NCI-H146 (cell line): ENCODE results near the gene CR1L.
"Not testable (repeated sequence)": the region's sequence is repeated elsewhere in the genome, so short reads cannot be mapped to it uniquely, and the experiment has no call there.

Experiments
- DNase-seq: peaks from one replicate; lab custom pipeline; 2025; lab: John Stamatoyannopoulos, UW

CR1L gene

GRCh38 chr1:207682872-207683434, 38.0 kb downstream of the CR1L start:
- not testable (repeated sequence) for DNase-seq

DNA sequence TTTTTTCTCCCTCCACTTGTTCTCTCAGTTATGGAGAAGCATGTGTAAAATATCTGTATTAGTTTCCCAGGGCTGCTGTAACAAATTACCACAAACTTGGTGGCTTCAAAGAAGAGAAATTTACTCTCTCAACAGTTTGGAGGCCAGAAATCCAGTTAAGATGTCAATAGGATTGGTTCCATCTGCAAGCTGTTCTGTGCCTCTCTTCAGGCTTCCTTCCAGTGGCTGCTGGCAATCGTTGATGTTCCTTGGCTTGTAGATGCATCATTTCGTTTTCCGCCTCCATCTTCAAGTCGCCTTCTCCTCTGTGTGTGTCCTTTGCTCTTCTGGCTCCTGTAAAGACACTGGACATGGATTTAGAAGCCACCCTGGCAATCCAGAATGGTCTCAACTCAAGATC, 45.6 kb downstream of the CR1L start:
- DNase-seq = not testable (repeated sequence)

DNA sequence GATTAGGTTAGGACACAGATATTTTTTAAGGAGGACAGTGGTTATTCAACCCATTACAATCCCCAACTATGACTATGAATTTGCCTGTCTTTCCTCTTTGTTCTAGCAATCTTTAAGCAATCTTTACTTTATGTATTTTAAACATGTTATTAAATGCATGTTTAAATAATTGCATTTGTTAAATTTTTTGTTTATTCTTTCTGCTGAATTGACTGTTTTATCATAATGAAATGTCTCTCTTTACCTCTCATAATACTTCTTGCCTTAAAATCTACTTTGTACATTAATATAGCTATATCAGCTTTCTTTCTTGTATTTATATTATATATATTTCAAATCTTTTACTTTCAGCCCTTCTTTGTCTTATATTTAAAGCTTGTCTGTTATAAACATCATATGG, 46.1 kb downstream of the CR1L start:
- DNase-seq = no peak

- no peak for DNase-seq
Observed at GRCh38 chr1:207691841-207692240, 46.9 kb downstream of the CR1L start.

DNA sequence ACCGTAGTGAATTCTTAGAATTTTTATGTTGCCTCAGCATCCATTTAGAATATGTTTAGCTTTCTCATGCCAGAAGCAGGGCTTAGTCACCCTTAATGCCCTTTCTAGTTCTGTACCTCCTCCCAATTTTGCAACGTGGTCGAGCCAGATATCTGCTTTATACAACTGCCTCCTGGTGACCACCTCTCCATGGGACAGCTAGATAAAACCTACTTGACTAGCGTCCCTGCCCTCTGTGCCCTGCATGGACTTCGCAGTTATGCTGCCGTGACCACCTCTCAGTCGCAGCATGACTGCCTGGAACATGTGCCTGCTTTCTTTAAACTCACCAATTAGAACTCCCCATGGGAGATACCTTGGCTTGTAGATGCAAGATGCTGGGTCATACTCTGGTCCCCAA, 47.4 kb downstream of the CR1L start:
- DNase-seq = not testable (repeated sequence)

- no peak for DNase-seq
Observed at GRCh38 chr1:207695891-207696290, 51.0 kb downstream of the CR1L start.

- DNase-seq = peak; percentile 43
Observed at GRCh38 chr1:207698822-207699483, 54.0 kb downstream of the CR1L start.

GRCh38 chr1:207702317-207702716, 57.4 kb downstream of the CR1L start:
- DNase-seq = no peak

DNA sequence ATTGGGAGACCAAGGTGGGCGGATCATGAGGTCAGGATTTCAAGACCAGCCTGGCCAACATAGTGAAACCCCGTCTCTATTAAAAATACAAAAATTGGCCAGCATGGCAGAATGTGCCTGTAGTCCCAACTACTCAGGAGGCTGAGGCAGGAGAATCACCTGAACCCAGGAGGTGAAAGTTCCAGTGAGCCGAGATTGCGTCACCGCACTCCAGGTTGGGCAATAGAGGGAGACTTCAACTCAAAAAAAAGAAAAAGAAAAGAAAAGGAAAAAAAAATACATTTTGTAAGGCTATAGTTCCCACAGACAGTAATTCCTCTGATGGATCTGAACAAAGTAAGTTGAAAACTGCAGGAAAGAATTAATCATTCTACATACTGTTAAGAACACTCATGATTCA, 58.8 kb downstream of the CR1L start:
- DNase-seq = no peak

GRCh38 chr1:207708004-207708403, 63.1 kb downstream of the CR1L start:
- DNase-seq = not testable (repeated sequence)

- DNase-seq = no peak
Observed at GRCh38 chr1:207711285-207711684, 66.4 kb downstream of the CR1L start.

GRCh38 chr1:207712701-207713100, 67.8 kb downstream of the CR1L start:
- DNase-seq = not testable (repeated sequence)

GRCh38 chr1:207713529-207713928, 68.6 kb downstream of the CR1L start:
- no peak for DNase-seq

DNA sequence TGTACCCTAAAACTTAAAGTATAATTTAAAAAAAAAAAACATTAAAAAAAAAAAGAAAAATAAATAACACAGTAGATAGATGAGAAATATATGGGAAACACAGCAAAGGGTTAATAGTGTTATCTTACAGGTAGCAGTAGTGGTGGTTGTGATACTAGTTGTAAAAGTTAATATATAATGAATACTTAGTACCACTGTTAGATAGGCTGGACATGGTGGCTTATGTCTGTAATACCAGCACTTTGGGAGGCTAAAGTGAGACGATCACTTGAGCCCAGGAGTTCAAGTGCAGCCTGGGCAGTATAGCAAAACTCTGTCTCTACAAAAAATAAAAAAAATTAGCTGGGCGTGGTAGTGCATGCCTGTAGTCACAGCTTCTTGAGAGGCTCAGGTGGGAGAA, 74.3 kb downstream of the CR1L start:
- DNase-seq = no peak

DNA sequence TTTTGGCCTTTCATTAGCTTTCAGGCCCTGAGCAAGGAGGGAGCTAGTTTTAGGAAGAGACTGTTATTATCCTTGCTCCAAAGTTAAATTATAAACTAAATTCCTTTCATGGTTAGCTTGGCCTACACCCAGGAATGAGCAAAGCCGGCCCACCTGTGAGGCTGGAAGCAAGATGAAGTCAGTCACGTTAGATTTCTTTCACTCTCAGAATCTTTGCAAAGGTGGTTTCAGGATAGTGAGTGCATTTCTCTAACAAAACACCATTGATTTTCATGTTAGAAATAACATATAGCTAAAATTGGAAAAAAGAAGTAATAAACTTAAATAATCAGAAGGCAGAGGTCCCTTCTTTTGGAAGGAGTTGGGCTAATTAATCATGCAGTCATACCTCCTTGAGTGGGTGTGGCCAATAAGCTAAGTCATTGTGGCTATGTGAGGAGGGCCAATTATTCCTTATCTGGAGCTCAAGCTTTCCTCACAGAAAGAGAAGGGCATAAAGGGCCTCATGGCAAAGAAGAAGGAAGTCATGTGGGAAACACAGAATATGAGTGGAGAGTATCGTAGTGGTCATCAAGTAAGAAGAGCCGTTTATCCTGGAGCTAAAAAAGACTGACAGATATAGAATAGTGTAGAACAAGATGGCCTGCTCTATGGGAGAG, 83.4 kb downstream of the CR1L start:
- DNase-seq = not testable (repeated sequence)

DNA sequence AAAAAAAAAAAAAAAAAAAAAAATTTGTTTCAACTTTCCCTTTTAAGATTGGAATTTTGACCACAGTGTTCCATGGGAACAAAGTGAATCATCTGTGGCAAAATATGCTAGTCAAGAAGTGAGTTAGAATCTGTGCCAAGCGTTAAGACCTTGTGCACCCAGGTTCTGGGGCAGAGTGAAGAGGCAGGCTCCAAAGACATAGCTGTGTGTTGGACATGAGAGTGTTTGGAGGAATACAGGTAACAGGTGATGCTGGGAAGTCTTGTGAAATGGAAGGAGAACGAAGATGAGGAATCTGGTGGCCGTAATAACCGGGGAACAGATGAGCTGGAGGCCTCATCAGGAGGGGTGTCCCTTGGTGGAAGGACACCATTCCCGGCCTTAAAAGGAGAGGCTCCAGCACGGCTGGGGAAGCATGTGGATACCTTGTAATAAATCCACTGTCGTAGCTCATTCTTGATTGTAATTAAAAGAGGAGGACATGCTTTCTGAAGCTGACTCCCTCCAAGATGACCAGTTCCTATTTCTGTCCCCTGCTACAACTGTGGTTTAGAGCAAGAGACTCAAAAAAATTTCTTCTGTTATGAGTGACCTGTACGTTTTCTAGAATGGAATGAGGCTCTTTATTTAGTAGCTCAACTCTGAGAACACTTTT, 92.7 kb downstream of the CR1L start:
- DNase-seq = not testable (repeated sequence)

- not testable (repeated sequence) for DNase-seq
Observed at GRCh38 chr1:207738158-207738659, 93.3 kb downstream of the CR1L start.

DNA sequence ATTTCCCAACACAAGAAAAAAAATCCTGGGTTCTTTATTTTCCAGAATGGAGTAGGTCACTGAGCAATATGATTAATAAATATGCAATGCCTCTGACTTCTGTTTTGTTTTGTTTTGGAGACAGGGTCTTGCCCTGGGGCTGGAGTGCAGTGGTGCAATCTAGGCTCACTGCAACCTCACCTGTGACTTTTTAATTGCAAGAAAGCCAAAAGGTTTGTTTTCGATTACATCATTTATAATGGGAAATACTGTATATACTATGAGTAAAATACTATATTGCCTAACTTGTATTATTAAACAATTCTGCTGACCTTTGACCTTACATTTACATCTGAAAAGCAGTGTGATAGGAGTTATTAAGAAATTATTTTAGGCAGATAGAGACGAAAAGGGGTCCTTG, 95.3 kb downstream of the CR1L start:
- DNase-seq = no peak

GRCh38 chr1:207742850-207743555, 98.1 kb downstream of the CR1L start:
- no peak for DNase-seq

DNA sequence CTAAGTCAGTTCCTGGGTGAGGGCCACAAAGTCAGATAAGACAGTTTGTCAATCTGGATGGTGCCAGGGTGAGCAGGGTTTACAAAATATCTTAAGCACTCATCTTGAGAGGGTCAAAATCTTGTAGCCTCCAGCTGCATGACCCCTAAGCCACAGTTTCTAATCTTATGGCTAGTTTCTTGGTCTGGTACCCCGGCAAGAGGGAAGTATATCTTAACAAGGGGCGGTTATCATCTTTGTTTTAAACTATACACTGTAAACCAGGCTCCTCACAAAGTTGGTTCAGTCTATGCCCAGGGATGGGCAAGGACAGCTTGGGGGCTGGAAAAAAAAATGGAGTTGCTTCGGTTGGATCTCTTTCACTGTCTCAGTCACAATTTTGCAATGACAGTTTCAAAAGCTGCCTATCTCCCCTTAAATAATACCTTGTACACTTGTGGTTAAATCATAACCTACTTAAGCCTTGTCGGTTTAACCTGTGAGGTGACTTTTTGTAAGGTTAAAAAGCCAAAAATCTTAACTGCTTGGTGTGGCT, 99.1 kb downstream of the CR1L start:
- no peak for DNase-seq

DNA sequence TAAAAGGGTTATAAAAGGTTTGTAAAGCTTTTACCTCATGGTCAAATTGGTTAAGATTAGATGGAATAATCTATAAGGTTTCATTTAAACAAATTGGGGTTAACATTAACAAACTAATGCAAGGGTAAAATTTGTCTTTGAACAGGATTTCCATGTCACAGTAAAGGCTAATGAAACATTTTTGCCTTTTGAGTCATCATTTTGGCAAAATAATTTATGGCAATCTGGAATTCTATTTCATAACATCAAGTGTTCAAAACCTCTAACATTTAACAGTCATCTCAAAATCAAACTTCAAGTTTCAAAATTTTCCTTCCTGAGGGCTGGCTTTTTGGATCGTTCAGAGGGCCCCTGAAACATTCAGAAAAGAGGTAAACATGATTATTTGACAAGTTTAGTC, 100.4 kb downstream of the CR1L start:
- no peak for DNase-seq
